ENCODE data around the gene EN1.

The EN1 gene

GRCh38 chr2:118803012-118803411, 44.4 kb downstream of the EN1 start:
- no peaks in the 10 kb centered on the region for H3K36me3 ChIP-seq (ENCODE audit: control insufficient read depth in 5 of 5, insufficient read depth in 5 of 5, low read length in 5 of 5)

GRCh38 chr2:118801151-118801550, 46.3 kb downstream of the EN1 start:
- Histone ChIP-seq H3K36me3 (ENCODE audit: control insufficient read depth in 5 of 5, insufficient read depth in 5 of 5, low read length in 5 of 5) (no peaks in the 10 kb centered on the region), H3K9ac (ENCODE audit: low read length in 5 of 5) (no peak overlapping the region), H3K9me3 (ENCODE audit: control insufficient read depth in 5 of 5, low read length in 5 of 5) (no peaks in the 10 kb centered on the region), H3K27ac (ENCODE audit: low read depth, low read length) (no peak overlapping the region), H3K4me1 (ENCODE audit: control insufficient read depth in 5 of 5, insufficient read depth in 5 of 5, low read length in 5 of 5) (no peaks in the 10 kb centered on the region), H3K27me3 (ENCODE audit: control insufficient read depth in 5 of 5, insufficient read depth in 4 of 5, low read length in 5 of 5) (peaks cover 0 to 15% (median 0%) of the 10 kb centered on the region in 5 donors), H3K4me3 (ENCODE audit: low read depth in 1 of 5, low read length in 5 of 5) (no peak overlapping the region)

More at GRCh38 chr2:118803012-118803411, 44.4 kb downstream of the EN1 start:
- no peaks in the 10 kb centered on the region for H3K4me1 ChIP-seq (ENCODE audit: control insufficient read depth in 5 of 5, insufficient read depth in 5 of 5, low read length in 5 of 5)
- no peak overlapping the region for H3K4me3 ChIP-seq (ENCODE audit: low read depth in 1 of 5, low read length in 5 of 5)
- no peaks in the 10 kb centered on the region for H3K9me3 ChIP-seq (ENCODE audit: control insufficient read depth in 5 of 5, low read length in 5 of 5)
- no peak overlapping the region for H3K27ac ChIP-seq (ENCODE audit: low read depth, low read length)
- H3K9ac ChIP-seq (ENCODE audit: low read length in 5 of 5) = no peak overlapping the region
- H3K27me3 ChIP-seq (ENCODE audit: control insufficient read depth in 5 of 5, insufficient read depth in 4 of 5, low read length in 5 of 5) = peaks cover 0 to 25% (median 0%) of the 10 kb centered on the region in 5 donors

- H3K4me1 ChIP-seq (ENCODE audit: control insufficient read depth in 5 of 5, insufficient read depth in 5 of 5, low read length in 5 of 5) = no peaks in the 10 kb centered on the region
These were observed 46.7 kb downstream of the EN1 start for GRCh38 chr2:118800736-118801135.

GRCh38 chr2:118794546-118794945, 52.9 kb downstream of the EN1 start:
- Histone ChIP-seq H3K27ac (ENCODE audit: low read depth, low read length) (no peak overlapping the region), H3K9ac (ENCODE audit: low read length in 5 of 5) (no peak overlapping the region), H3K4me3 (ENCODE audit: low read depth in 1 of 5, low read length in 5 of 5) (no peak overlapping the region), H3K4me1 (ENCODE audit: control insufficient read depth in 5 of 5, insufficient read depth in 5 of 5, low read length in 5 of 5) (no peaks in the 10 kb centered on the region), H3K36me3 (ENCODE audit: control insufficient read depth in 5 of 5, insufficient read depth in 5 of 5, low read length in 5 of 5) (no peaks in the 10 kb centered on the region), H3K27me3 (ENCODE audit: control insufficient read depth in 5 of 5, insufficient read depth in 4 of 5, low read length in 5 of 5) (peaks cover 0 to 11% (median 4%) of the 10 kb centered on the region in 5 donors), H3K9me3 (ENCODE audit: control insufficient read depth in 5 of 5, low read length in 5 of 5) (no peaks in the 10 kb centered on the region)

More at GRCh38 chr2:118800736-118801135, 46.7 kb downstream of the EN1 start:
- no peak overlapping the region for H3K27ac ChIP-seq (ENCODE audit: low read depth, low read length)
- H3K9me3 ChIP-seq (ENCODE audit: control insufficient read depth in 5 of 5, low read length in 5 of 5) = no peaks in the 10 kb centered on the region
- H3K9ac ChIP-seq (ENCODE audit: low read length in 5 of 5) = no peak overlapping the region
- H3K36me3 ChIP-seq (ENCODE audit: control insufficient read depth in 5 of 5, insufficient read depth in 5 of 5, low read length in 5 of 5) = no peaks in the 10 kb centered on the region
- H3K4me3 ChIP-seq (ENCODE audit: low read depth in 1 of 5, low read length in 5 of 5) = no peak overlapping the region
- peaks cover 0 to 11% (median 0%) of the 10 kb centered on the region in 5 donors for H3K27me3 ChIP-seq (ENCODE audit: control insufficient read depth in 5 of 5, insufficient read depth in 4 of 5, low read length in 5 of 5)
